GM10248 (cell line): Measurements from ENCODE around the gene MAPK4.

Source experiments
- CTCF ChIA-PET: fragments of 300-600 bp; sonication (Branson Sonifier 250); formaldehyde crosslinking; extraction: SDS; loops from one replicate; lab custom pipeline; 2021; ENCODE audit warnings: antibody characterized with exemption; lab: Yijun Ruan, JAX
- POLR2A ChIA-PET: fragments of 350-650 bp; sonication (Branson Sonifier 250); formaldehyde crosslinking; extraction: SDS; loops from one replicate; lab custom pipeline; 2020; ENCODE audit warnings: antibody characterized with exemption; lab: Yijun Ruan, JAX
- DNase-seq: peaks from one replicate; pipeline ENCODE4 v3.0.0; 2012; ENCODE audit errors: extremely low spot score
- CTCF ChIP-seq: IDR thresholded peaks from 2 replicates; pipeline ENCODE4 v1.5.1; 2012; ENCODE audit warnings: mild to moderate bottlenecking, low read depth; ENCODE audit errors: extremely low read depth, missing control alignments, control extremely low read depth

MAPK4 gene

GRCh38 chr18:50748243-50749229 is 188.6 kb downstream of the MAPK4 start:
- ChIA-PET POLR2A (no interaction called here), CTCF (no interaction called here)
- TF ChIP-seq CTCF: no peak
- no peak for DNase-seq

GRCh38 chr18:50749421-50749820 is 189.5 kb downstream of the MAPK4 start:
- DNase-seq: no peak
- ChIA-PET POLR2A (no interaction called here), CTCF (no interaction called here)
- no peak for TF ChIP-seq CTCF

GRCh38 chr18:50749945-50750344 is 190.1 kb downstream of the MAPK4 start:
- ChIA-PET CTCF (no interaction called here), POLR2A (no interaction called here)
- no peak for DNase-seq
- TF ChIP-seq CTCF: no peak

GRCh38 chr18:50750546-50750945 is 190.7 kb downstream of the MAPK4 start:
- CTCF ChIA-PET: no interaction called here
- DNase-seq: no peak
- POLR2A ChIA-PET: no interaction called here
- TF ChIP-seq CTCF: no peak

- ChIA-PET POLR2A (no interaction called here), CTCF (no interaction called here)
- no peak for DNase-seq
- TF ChIP-seq CTCF: no peak
Measured at GRCh38 chr18:50751490-50751889, 191.6 kb downstream of the MAPK4 start.

- POLR2A ChIA-PET: no interaction called here
- no peak for TF ChIP-seq CTCF
- no peak for DNase-seq
- CTCF ChIA-PET: no interaction called here
Measured at GRCh38 chr18:50751947-50752346, 192.1 kb downstream of the MAPK4 start.

- no peak for TF ChIP-seq CTCF
- CTCF ChIA-PET: no interaction called here
- POLR2A ChIA-PET: no interaction called here
Measured at GRCh38 chr18:50753311-50753710, 193.4 kb downstream of the MAPK4 start.

More at GRCh38 chr18:50753311-50753710, 193.4 kb downstream of the MAPK4 start:
- DNase-seq: no peak
